HG03095 (cell line): ENCODE data around the gene KANK3.
"Not testable (repeated sequence)": the region's sequence is repeated elsewhere in the genome, so short reads cannot be mapped to it uniquely, and the experiment has no call there.

Experiments
- ATAC-seq: cut with Tn5 transposase; IDR thresholded peaks from one replicate; pipeline ENCODE4 v1.9.1; 2021; ENCODE audit warnings: moderate library complexity; ENCODE audit not compliant: unreplicated experiment

The KANK3 gene

DNA sequence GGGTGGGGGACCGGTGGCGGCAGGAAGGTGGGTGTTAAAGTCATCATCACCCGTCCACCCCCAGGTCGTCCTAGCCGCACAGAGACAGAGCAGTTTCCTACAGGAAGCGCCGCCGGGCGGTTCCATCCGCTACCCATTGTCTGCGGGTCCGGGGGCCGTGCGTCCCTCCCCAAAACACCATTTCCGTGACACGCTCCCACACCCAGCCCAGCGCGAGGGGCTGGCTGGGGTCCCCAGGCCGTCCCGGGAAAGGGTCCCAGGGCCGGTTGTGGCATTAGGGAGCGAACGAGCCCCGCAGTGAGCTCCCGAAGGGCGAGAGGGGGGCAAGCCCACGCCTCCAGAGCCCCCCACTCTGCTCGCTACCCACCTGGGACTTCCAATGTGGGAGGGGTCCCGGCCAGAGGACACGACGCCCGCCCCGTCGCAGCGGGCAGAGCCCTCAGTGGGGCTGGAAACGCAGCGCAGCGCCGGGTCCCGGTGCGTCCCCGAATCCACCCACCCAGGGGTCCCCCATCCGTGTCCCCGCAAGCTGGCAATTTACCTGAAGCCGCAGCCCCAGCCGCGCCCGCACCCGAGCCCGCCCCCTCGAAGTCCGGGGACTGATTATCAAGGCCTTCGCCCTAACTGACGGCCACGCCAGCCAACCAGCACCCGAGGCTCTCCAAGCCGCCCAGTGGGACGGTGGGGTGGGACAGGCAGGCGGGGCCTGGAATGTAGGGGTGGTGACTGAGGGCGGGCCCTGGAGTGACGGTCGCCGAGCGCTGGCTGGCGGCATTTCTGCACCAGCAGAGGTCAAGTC, at the start of gene KANK3:
Gene KANK3, minus strand, starts transcription at position 579 of the 799 bp plus-strand sequence. CDS start 5,434 bp downstream, outside the sequence.
- ATAC-seq, result peak; percentile 96

GRCh38 chr19:8392017-8392591, 49.0 kb upstream of the KANK3 start:
- ATAC-seq, result no peak

DNA sequence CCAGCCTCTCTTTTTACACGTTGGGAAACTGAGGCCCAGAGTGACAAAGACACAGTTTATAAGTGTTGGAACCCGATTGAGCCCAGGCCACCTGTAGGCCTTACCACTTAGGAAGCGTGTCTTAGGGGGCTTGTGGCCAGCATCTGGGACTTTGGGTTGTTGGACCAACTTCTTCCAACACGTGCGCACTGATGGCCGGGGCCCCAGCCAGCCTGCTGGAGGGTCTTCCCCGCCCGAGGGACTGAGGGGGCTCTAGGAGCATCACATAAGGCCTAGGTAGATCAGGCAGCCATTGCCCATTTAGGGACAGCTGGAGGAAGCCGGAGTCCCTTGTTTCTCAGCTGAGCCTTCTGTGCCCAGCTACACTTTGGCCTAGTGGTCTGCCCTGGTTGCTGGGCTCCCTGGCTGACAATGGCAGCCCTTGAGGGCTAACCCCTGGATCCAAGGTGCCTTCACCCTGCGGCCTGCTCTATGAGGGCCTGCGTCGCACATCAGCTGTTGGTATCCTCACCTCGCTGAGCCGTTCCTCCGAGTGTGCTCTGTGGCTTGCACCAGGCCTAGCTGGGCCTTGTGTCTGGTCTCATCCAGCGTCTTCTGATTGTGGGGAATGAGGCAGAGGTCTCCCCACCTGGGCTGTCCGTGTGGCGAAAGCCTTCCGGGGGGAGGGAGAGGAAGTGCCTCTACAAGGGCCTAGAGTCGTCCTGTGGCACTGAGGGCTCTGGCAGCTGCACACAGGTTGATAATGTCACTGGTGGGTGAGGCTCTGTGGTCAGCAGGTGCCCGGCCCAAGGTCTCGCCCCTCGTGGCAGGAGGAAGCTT, 48.3 kb upstream of the KANK3 start:
- no peak for ATAC-seq

- ATAC-seq, result peak; percentile 30
Measured at GRCh38 chr19:8390617-8390981, 47.5 kb upstream of the KANK3 start.

DNA sequence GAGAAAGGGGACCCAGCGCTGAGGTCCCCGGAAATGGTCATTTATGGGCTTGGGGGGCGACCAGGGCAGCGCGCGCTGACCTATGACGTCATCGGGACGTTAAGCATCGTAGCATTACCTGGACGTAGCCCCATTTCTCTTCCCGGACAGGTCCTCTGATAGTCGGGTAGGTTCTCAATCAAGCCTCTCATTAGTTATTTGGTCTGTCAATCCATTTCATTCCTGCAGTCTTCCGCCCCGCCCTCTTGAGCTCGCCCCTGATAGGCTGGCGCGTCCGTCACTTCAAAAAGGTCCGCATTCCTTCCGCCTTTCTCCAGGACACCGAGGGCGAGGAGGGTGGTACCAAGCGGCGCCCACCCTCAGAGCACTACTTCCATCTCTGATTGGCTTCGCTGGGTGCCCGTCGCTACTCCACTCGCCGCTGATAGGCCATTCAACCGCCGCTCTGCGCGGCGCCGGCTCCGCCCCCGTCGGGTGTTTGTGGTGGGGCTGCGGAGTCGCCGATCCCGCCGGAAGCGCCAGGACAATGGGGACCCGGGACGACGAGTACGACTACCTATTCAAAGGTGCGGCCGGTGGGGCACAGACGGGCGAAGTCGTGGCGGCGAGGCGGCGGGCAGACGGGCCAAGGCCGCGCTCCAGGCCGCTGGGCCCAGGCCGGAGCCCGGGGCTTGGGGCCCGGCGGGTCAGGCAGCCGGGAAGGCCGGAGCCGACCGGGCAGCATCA, 47.0 kb upstream of the KANK3 start, which contains the start of gene RAB11B:
Gene RAB11B, plus strand, starts transcription at position 470 of the 726 bp plus-strand sequence. Its CDS starts 57 bp downstream, at position 527.
- peak; percentile 84 for ATAC-seq

DNA sequence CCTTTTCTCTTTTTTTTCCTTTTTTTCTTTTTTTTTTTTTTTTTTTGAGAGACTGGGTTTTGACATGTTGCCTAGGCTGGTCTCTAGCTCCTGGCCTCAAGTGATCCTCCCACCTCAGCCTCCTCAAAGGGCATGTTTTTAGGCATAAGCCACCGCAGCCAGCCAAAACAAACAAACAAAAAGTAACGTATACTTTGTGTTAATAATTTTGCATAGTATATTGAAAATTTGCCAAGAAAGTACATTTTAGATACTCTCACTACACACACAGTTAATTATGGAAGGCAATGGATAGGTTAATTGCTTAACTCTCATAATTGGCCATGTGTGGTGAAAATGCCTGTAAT, 45.5 kb upstream of the KANK3 start:
- ATAC-seq, result no peak

DNA sequence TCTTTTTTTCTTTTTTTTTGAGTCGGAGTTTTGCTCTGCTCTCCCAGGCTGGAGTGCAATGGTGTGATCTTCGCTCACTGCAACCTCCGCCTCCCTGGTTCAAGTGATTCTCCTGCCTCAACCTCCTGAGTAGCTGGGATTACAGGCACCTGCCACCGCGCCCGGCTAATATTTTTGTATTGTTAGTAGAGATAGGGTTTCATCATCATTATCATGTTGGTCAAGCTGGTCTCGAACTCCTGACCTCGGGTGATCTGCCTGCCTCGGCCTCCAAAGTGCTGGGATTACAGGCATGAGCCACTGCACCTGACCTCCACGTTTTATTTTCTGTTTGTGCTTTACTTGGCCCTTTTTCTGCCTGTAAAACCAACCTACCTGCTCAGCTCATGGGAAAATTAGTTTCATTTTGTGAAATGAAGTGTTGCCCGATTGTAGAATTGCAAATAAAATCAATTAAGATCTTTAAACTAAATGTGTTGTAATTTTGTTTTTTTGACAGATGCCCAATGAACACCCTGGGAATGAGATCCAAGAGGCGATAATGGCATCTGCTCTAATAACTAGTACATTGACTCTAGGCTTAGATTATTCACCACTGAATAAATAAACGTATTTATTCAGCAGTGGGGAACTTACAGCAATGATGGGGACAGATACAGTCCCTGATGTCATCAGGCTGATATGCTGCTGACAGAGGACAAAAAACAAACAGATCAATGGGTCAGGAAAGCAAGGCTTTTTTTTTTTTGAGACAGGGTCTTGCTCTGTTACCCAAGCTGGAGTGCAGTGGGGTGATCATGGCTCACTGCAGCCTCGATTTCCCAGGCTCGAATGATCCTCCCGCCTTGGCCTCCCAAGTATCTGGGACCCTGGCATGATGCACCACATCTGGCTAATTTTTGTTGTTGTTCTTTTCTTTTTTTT, 44.9 kb upstream of the KANK3 start:
- ATAC-seq, result no peak

DNA sequence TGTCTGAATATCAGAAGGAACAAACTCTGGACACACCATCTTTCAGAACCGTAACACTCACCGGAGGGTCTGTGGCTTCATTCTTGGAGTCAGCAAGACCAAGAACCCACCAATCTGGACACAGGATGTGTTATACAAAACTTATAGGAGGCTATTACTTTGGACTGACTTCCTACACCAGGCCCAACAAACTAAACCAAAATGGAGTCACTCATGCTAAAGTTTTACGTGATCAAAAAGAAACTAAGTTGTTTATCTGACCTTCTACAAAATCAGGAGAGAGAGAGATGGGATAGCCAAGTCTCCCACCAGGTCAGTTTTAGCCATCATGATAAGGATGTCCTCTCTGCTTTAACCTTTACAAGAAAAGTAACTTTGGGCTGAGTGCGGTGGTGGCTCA, 43.9 kb upstream of the KANK3 start:
- no peak for ATAC-seq

DNA sequence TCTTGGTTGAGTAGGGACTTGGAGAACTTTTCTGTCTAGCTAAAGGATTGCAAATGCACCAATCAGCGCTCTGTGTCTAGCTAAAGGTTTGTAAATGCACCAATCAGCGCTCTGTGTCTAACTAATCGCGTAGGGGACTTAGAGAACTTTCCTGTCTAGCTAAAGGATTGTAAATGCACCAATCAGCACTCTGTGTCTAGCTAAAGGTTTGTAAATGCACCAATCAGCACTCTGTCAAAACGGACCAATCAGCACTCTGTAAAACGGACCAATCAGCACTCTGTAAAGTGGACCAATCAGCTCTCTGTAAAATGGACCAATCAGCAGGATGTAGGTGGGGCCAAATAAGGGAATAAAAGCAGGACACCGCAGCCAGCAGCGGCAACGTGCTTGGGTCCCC, 43.4 kb upstream of the KANK3 start:
- ATAC-seq, result not testable (repeated sequence)

- not testable (repeated sequence) for ATAC-seq
Measured at GRCh38 chr19:8385566-8385965, 42.5 kb upstream of the KANK3 start.

GRCh38 chr19:8385103-8385502, 42.0 kb upstream of the KANK3 start:
- not testable (repeated sequence) for ATAC-seq

DNA sequence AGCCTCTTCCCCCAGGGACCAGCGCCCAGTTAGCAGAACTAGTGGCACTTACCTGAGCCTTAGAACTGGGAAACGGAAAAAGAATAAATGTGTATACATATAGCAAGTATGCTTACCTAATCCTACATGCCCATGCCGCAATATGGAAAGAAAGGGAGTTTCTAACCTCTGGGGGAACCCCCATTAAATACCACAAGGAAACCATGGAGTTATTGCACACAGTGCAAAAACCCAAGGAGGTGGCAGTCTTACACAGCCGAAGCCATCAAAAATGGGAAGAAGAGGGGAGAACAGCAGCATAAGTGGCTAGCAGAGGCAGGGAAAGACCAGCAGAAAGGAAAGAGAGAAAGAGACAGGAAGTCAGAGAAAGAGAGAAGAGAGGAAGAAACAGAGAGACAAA, 41.5 kb upstream of the KANK3 start:
- not testable (repeated sequence) for ATAC-seq

DNA sequence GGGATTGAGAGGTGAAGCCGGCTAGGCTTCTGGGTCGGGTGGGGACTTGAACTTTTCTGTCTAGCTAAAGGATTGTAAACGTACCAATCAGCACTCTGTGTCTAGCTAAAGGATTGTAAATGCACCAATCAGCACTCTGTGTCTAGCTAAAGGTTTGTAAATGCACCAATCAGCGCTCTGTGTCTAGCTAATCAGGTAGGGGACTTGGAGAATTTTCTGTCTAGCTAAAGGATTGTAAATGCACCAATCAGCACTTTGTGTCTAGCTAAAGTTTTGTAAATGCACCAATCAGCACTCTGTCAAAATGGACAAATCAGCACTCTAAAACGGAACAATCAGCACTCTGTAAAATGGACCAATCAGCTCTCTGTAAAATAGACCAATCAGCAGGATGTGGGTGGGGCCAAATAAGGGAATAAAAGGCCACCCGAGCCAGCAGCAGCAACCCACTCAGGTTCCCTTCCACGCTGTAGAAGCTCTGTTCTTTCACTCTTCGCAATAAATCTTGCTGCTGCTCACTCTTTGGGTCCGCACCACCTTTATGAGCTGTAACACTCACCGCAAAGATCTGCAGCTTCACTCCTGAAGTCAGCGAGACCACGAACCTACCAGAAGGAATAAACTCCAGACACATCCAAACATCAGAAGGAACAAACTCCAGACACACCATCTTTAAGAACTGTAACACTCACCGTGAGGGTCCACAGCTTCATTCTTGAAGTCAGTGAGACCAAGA, 36.3 kb upstream of the KANK3 start:
- ATAC-seq, result not testable (repeated sequence)

GRCh38 chr19:8377598-8377997, 34.5 kb upstream of the KANK3 start:
- ATAC-seq, result no peak

GRCh38 chr19:8376373-8376974, 33.4 kb upstream of the KANK3 start:
- not testable (repeated sequence) for ATAC-seq

GRCh38 chr19:8375766-8376165, 32.7 kb upstream of the KANK3 start:
- not testable (repeated sequence) for ATAC-seq

- no peak for ATAC-seq
Measured at GRCh38 chr19:8373867-8374813, 31.1 kb upstream of the KANK3 start.
